ENCODE results near the gene AKAP12.

DNA sequence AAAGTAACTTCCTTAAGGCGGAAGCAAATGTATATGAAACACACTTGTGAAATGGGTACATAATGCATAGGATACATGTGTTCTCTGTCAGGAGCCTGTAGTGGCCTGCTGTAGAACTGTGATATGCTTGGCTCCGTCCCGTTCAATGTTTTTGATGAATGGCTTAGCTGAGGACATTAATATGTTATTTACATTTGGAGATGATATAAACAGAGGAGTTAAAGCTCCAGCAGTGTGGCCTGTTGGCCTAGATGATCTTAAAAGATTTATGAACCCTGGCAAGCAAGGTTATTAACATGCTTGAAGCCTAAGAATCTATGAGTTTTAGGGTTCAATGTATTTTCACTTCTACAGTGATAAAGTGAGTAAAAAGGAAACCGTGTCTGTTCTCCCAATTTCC is 59.2 kb downstream of the AKAP12 start:
- TF ChIP-seq, protein P1, sequence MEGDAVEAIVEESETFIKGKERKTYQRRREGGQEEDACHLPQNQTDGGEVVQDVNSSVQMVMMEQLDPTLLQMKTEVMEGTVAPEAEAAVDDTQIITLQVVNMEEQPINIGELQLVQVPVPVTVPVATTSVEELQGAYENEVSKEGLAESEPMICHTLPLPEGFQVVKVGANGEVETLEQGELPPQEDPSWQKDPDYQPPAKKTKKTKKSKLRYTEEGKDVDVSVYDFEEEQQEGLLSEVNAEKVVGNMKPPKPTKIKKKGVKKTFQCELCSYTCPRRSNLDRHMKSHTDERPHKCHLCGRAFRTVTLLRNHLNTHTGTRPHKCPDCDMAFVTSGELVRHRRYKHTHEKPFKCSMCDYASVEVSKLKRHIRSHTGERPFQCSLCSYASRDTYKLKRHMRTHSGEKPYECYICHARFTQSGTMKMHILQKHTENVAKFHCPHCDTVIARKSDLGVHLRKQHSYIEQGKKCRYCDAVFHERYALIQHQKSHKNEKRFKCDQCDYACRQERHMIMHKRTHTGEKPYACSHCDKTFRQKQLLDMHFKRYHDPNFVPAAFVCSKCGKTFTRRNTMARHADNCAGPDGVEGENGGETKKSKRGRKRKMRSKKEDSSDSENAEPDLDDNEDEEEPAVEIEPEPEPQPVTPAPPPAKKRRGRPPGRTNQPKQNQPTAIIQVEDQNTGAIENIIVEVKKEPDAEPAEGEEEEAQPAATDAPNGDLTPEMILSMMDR (IDR thresholded peaks at IDR 0.05; ENCODE audit: low read length) = no peak
- TF ChIP-seq EZH2 (IDR thresholded peaks at IDR 0.05; ENCODE audit: borderline replicate concordance, low read length) = no peak

Data from OCI-LY1 (cell line).